GM12878 (cell line): ENCODE measurements around the gene MS4A7. TPM values are rescaled to one million over a fixed set of nuclear protein-coding genes. Genes with fewer than 3 reads are reported as not detected.

Source experiments
- ATAC-seq: fragments of 200-7000 bp; cut with Tn5 transposase; 3 replicates; pipeline ENCODE4 v1.9.1; 2020; ENCODE audit warnings: mild to moderate bottlenecking, moderate library complexity
- BruUV-seq: library from RNA; stranded (reverse); fragments of 400-500 nt; replicated peaks from 2 replicates; lab custom pipeline; 2021; lab: Mats Ljungman, UMichigan
- CTCF ChIA-PET: fragments of 300-600 bp; sonication (Branson Sonifier 250); formaldehyde crosslinking; extraction: SDS; loops from one replicate; lab custom pipeline; 2021; ENCODE audit warnings: inconsistent platforms; lab: Yijun Ruan, JAX
- POLR2A ChIA-PET: fragments of 350-600 bp; formaldehyde crosslinking; extraction: SDS; loops from one replicate; lab custom pipeline; 2021; ENCODE audit warnings: inconsistent platforms; lab: Charles Lee
- RAD21 ChIA-PET: fragments of 300-600 bp; sonication (Branson Sonifier 250); formaldehyde crosslinking; loops from one replicate; lab custom pipeline; 2023; ENCODE audit warnings: antibody characterized with exemption; ENCODE audit not compliant: unreplicated experiment; lab: Charles Lee
- SMC1A ChIA-PET: fragments of 300-600 bp; sonication (Branson Sonifier 250); formaldehyde crosslinking; loops from one replicate; lab custom pipeline; 2023; ENCODE audit not compliant: unreplicated experiment, uncharacterized antibody; lab: Charles Lee
- DNase-seq: peaks from one replicate; pipeline ENCODE4 v3.0.0-alpha.2; 2011; ENCODE audit warnings: low read depth, low spot score
- FAIRE-seq: peaks from 3 replicates; lab custom pipeline; 2011; peaks lifted over from hg19 to GRCh38; lab: Jason Lieb, UNC
- H2AFZ ChIP-seq: 2 replicates; pipeline ENCODE4 v1.6.0; 2011; ENCODE audit warnings: low read depth, low read length, control low read depth; ENCODE audit not compliant: control insufficient read depth
- H3K27ac ChIP-seq: 2 replicates; pipeline ENCODE4 v1.5.1; 2011; ENCODE audit warnings: control low read depth; ENCODE audit not compliant: control insufficient read depth, insufficient read depth
- H3K27me3 ChIP-seq, 2 experiments: replicated peaks in 1 of 2; 2 replicates each; pipeline versions ENCODE4 v1.6.0 to v1.6.1; 2011; ENCODE audit warnings: low read length in 1 of 2; ENCODE audit not compliant: control insufficient read depth in 2 of 2, insufficient read depth in 2 of 2
- H3K36me3 ChIP-seq, 2 experiments: 2 replicates each; pipeline ENCODE4 v1.5.1; 2011; ENCODE audit warnings: low read length in 1 of 2; ENCODE audit not compliant: control insufficient read depth in 2 of 2, insufficient read depth in 2 of 2
- H3K4me1 ChIP-seq: 2 replicates; pipeline ENCODE4 v1.6.1; 2011; ENCODE audit warnings: mild to moderate bottlenecking, low read length, moderate library complexity, mixed read lengths; ENCODE audit not compliant: control insufficient read depth, insufficient read depth
- H3K4me2 ChIP-seq: 2 replicates; pipeline ENCODE4 v1.6.0; 2011; ENCODE audit warnings: control low read depth; ENCODE audit not compliant: control insufficient read depth, insufficient read depth
- H3K4me3 ChIP-seq: fragments of 200-600 bp; sonication (generic); 2 replicates; pipeline ENCODE4 v1.5.1; 2016
- H3K79me2 ChIP-seq: 2 replicates; pipeline ENCODE4 v1.6.0; 2011; ENCODE audit warnings: low read length; ENCODE audit not compliant: control insufficient read depth, insufficient read depth
- H3K9ac ChIP-seq: 2 replicates; pipeline ENCODE4 v1.8.0; 2011; ENCODE audit warnings: low read length, control low read depth, mixed read lengths; ENCODE audit not compliant: control insufficient read depth, insufficient read depth
- H3K9me3 ChIP-seq: replicated peaks from 3 replicates; pipeline ENCODE4 v1.5.1; 2011; ENCODE audit warnings: mild to moderate bottlenecking, low read length; ENCODE audit not compliant: control insufficient read depth, insufficient read depth
- H4K20me1 ChIP-seq: 2 replicates; pipeline ENCODE4 v1.6.0; 2011; ENCODE audit not compliant: control insufficient read depth, insufficient read depth
- BCL11A ChIP-seq: IDR thresholded peaks from 2 replicates; pipeline ENCODE4 v1.6.1; 2011; ENCODE audit warnings: low read depth, low read length
- MEF2A ChIP-seq: IDR thresholded peaks from 2 replicates; pipeline ENCODE4 v1.6.1; 2011; ENCODE audit warnings: low read depth, mild to moderate bottlenecking, low read length, moderate library complexity; ENCODE audit not compliant: insufficient read depth
- MXI1 ChIP-seq: fragments of 150-350 bp; IDR thresholded peaks from 2 replicates; pipeline ENCODE4 v1.6.1; 2011; ENCODE audit warnings: low read depth, mild to moderate bottlenecking, inconsistent platforms, low read length, improper control_type of control experiment
- SREBF2 ChIP-seq: IDR thresholded peaks from 2 replicates; pipeline ENCODE4 v1.6.1; 2012; ENCODE audit warnings: mild to moderate bottlenecking, low read length
- TBL1XR1 ChIP-seq: IDR thresholded peaks from 2 replicates; pipeline ENCODE4 v1.6.1; 2012; ENCODE audit warnings: low read depth, low read length, improper control_type of control experiment
- YBX1 ChIP-seq: fragments of 450-650 bp; IDR thresholded peaks from 2 replicates; pipeline ENCODE4 v1.6.1; 2016; ENCODE audit warnings: antibody characterized with exemption
- ZNF207 ChIP-seq: fragments of 450-650 bp; IDR thresholded peaks from 2 replicates; pipeline ENCODE4 v1.6.1; 2014; ENCODE audit warnings: antibody characterized with exemption, mild to moderate bottlenecking, borderline replicate concordance
- WGBS: methylation state at CpG from one replicate; pipeline ENCODE4 v1.1.6; 2016; ENCODE audit warnings: low lambda C conversion rate; ENCODE audit not compliant: insufficient replicate concordance, insufficient coverage; ENCODE audit errors: missing lambda C conversion rate; 5-methylcytosine and 5-hydroxymethylcytosine counted together
- in situ Hi-C: fragments of 300-500 bp; cut with MboI; formaldehyde crosslinking; loops from 9 replicates; pipeline ENCODE4 v1.14.3; 2018; ENCODE audit warnings: mixed read lengths
- intact Hi-C: fragments of 100-400 bp; cut with micrococcal nuclease; formaldehyde crosslinking; loops from one replicate; pipeline ENCODE4 v1.14.2; 2022; ENCODE audit not compliant: unreplicated experiment
- polyA plus RNA-seq, 11 experiments: library from polyadenylated mRNA; depleted of rRNA in 4 of 11; unstranded in 6 of 11; stranded (reverse) in 5 of 11; fragments of >200 nt; fragmentation: Nextera tagmentation in 4 of 11; fragmentation: Illumina TruSeq in 1 of 11; extraction: Ambion mirVana in 4 of 11; extraction: Trizol in 1 of 11; gene quantifications; 1 replicate in 1 of 11; 2 replicates in 10 of 11; pipeline versions ENCODE4 v1.2.1 to v1.2.3, GENCODE V29; 2011 to 2016; ENCODE audit warnings: inconsistent platforms in 2 of 11, missing spikeins in 2 of 11, low read depth in 1 of 11
- total RNA-seq, 4 experiments: library from RNA; depleted of rRNA in 3 of 4; stranded (reverse); fragments of >200 nt in 3 of 4; fragmentation: Illumina TruSeq in 1 of 4; extraction: Trizol in 1 of 4; gene quantifications; 2 replicates each; pipeline versions ENCODE4 v1.2.1 to v1.2.3, GENCODE V29; 2013 to 2021
- TF ChIP-seq, protein P1 (sequence below): fragments of 450-650 bp; IDR thresholded peaks from 2 replicates; pipeline ENCODE4 v1.6.1; 2017; ENCODE audit warnings: mild to moderate bottlenecking, moderate library complexity
- TF ChIP-seq, protein P2 (sequence below): fragments of 450-650 bp; IDR thresholded peaks from 2 replicates; pipeline ENCODE4 v1.6.1; 2018; ENCODE audit warnings: borderline replicate concordance, mild to moderate bottlenecking; ENCODE audit not compliant: partially characterized antibody
- TF ChIP-seq, protein P3 (sequence below): IDR thresholded peaks from 2 replicates; pipeline ENCODE4 v1.6.1; 2012; ENCODE audit warnings: low read length, inconsistent platforms

Gene MS4A7
- total and polyA plus RNA-seq, 10 of the 15 experiments (the other 5 are each of a cell fraction or from before 2014, with no cell fraction given), result 1.7 to 17.0 (median 3.7) TPM

DNA sequence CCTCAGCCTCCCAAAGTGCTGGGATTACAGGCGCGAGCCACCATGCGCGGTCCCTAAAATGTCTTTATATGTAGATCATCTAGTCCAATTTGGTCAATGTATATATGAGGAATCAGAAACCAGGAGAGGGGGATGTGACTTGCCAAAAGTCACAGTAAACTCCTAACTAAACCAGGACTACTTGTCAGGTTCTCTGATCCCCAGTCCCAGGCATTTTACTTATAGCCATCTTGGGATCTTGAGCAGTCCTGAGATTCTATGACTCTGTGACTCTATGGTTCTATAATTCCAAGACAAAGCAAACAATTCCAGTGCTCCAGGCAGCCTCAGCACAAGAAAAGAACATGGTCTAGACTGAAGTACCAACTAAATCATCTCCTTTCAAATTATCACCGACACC is 50.9 kb downstream of the MS4A7 start, which contains the start of gene MS4A5:
MS4A5 (plus strand) TSS at position 301 of the 400 bp plus-strand sequence. CDS start 103 bp downstream, outside the sequence.
- in situ Hi-C loops, result no loop called here
- no peak within 1 kb of the TSS for H3K4me2 ChIP-seq
- DNase-seq, result no peak
- intact Hi-C loops, result no loop called here
- no peak within 1 kb of the TSS for H3K27ac ChIP-seq
- no peak for ATAC-seq
- ChIA-PET RAD21 (no interaction called here), CTCF (no interaction called here), SMC1A (no interaction called here), POLR2A (no interaction called here)
- no TSS peak for BruUV-seq
- no peaks in the 10 kb centered on the region for H3K27me3 ChIP-seq
- no peak for FAIRE-seq
- no peak for TF ChIP-seq YBX1
- TF ChIP-seq SREBF2, result no peak
- TF ChIP-seq, protein P1, sequence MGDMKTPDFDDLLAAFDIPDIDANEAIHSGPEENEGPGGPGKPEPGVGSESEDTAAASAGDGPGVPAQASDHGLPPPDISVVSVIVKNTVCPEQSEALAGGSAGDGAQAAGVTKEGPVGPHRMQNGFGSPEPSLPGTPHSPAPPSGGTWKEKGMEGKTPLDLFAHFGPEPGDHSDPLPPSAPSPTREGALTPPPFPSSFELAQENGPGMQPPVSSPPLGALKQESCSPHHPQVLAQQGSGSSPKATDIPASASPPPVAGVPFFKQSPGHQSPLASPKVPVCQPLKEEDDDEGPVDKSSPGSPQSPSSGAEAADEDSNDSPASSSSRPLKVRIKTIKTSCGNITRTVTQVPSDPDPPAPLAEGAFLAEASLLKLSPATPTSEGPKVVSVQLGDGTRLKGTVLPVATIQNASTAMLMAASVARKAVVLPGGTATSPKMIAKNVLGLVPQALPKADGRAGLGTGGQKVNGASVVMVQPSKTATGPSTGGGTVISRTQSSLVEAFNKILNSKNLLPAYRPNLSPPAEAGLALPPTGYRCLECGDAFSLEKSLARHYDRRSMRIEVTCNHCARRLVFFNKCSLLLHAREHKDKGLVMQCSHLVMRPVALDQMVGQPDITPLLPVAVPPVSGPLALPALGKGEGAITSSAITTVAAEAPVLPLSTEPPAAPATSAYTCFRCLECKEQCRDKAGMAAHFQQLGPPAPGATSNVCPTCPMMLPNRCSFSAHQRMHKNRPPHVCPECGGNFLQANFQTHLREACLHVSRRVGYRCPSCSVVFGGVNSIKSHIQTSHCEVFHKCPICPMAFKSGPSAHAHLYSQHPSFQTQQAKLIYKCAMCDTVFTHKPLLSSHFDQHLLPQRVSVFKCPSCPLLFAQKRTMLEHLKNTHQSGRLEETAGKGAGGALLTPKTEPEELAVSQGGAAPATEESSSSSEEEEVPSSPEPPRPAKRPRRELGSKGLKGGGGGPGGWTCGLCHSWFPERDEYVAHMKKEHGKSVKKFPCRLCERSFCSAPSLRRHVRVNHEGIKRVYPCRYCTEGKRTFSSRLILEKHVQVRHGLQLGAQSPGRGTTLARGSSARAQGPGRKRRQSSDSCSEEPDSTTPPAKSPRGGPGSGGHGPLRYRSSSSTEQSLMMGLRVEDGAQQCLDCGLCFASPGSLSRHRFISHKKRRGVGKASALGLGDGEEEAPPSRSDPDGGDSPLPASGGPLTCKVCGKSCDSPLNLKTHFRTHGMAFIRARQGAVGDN, result no peak
- TF ChIP-seq, protein P2, sequence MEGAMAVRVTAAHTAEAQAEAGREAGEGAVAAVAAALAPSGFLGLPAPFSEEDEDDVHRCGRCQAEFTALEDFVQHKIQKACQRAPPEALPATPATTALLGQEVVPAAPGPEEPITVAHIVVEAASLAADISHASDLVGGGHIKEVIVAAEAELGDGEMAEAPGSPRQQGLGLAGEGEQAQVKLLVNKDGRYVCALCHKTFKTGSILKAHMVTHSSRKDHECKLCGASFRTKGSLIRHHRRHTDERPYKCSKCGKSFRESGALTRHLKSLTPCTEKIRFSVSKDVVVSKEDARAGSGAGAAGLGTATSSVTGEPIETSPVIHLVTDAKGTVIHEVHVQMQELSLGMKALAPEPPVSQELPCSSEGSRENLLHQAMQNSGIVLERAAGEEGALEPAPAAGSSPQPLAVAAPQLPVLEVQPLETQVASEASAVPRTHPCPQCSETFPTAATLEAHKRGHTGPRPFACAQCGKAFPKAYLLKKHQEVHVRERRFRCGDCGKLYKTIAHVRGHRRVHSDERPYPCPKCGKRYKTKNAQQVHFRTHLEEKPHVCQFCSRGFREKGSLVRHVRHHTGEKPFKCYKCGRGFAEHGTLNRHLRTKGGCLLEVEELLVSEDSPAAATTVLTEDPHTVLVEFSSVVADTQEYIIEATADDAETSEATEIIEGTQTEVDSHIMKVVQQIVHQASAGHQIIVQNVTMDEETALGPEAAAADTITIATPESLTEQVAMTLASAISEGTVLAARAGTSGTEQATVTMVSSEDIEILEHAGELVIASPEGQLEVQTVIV, result no peak
- no peak for TF ChIP-seq BCL11A
- TF ChIP-seq MXI1, result no peak
- TF ChIP-seq ZNF207, result no peak
- TF ChIP-seq, protein P3, sequence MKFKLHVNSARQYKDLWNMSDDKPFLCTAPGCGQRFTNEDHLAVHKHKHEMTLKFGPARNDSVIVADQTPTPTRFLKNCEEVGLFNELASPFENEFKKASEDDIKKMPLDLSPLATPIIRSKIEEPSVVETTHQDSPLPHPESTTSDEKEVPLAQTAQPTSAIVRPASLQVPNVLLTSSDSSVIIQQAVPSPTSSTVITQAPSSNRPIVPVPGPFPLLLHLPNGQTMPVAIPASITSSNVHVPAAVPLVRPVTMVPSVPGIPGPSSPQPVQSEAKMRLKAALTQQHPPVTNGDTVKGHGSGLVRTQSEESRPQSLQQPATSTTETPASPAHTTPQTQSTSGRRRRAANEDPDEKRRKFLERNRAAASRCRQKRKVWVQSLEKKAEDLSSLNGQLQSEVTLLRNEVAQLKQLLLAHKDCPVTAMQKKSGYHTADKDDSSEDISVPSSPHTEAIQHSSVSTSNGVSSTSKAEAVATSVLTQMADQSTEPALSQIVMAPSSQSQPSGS, result no peak
- TF ChIP-seq TBL1XR1, result no peak
- TF ChIP-seq MEF2A, result no peak
- H3K36me3 ChIP-seq, result no peaks in the 10 kb centered on the region
- no peaks in the 10 kb centered on the region for H3K4me1 ChIP-seq
- H3K79me2 ChIP-seq, result no peaks in the 10 kb centered on the region
- no peak within 1 kb of the TSS for H3K4me3 ChIP-seq
- no peak within 1 kb of the TSS for H3K9ac ChIP-seq
- no peak within 1 kb of the TSS for H2AFZ ChIP-seq
- WGBS, result 95% methylated on average over 5 of the region's 5 CpGs
- no peaks in the 10 kb centered on the region for H4K20me1 ChIP-seq
- no peaks in the 10 kb centered on the region for H3K9me3 ChIP-seq
